Measurements from ENCODE around the gene WDR33. TPM values are rescaled to one million over a fixed set of nuclear protein-coding genes. Genes with fewer than 3 reads are reported as not detected.
A peak's percentile ranks its signal among the peaks of the same experiment; 100 is the strongest.

The WDR33 gene
- total RNA-seq, 2 experiments from 2014 or later: 59.8 to 61.5 TPM

DNA sequence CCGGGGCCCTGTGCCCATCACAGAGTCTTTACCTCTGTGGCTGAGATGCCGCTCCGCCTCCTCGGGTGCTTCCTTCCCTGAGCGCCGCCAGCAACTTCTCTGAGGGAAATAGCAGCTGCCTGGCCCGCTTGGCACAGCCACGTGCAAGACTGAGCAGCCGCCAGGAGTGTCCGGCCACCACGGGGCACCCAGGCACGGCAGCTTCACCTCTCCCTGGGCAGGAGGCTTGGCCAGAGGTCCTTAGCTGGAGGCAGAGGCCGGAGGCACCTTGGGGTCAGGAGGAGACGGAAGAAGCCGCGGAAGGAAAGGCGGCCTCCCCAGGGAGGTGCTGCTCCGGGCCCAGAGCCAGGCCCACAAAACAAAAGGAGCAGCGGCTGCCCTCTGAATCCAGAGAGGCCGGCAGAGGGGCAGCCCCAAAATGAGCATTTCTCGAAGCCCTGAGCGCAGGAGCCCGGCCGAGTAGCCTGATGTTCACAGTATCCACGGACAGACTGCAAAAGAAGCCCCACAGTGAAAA, 129.6 kb downstream of the WDR33 start:
- Mint-ChIP-seq H3K9me3 (no peaks in the 10 kb centered on the region), H3K36me3 (ENCODE audit: low read depth) (no peaks in the 10 kb centered on the region), H3K27me3 (peaks cover 27% of the 10 kb centered on the region), H3K27ac (no peak overlapping the region), H3K4me1 (ENCODE audit: low read depth) (peaks cover 4% of the 10 kb centered on the region), H3K4me3 (no peak overlapping the region)
- intact Hi-C loops (cut with DNase I, micrococcal nuclease): no loop called here
- Histone ChIP-seq H3K27ac (ENCODE audit: low read depth in 1 of 2, low read length in 2 of 2) (no peak overlapping the region), H3K9me3 (ENCODE audit: control insufficient read depth in 1 of 2, insufficient read depth in 1 of 2, low read length in 2 of 2) (no peaks in the 10 kb centered on the region), H3K27me3 (ENCODE audit: control insufficient read depth in 1 of 2, insufficient read depth in 2 of 2, low read length in 2 of 2) (peaks cover 4 to 5% of the 10 kb centered on the region in 2 experiments), H3K4me1 (ENCODE audit: insufficient read depth, low read length) (peaks cover 4% of the 10 kb centered on the region), H3K4me3 (ENCODE audit: low read length) (no peak overlapping the region), H3K36me3 (ENCODE audit: insufficient read depth, low read length) (no peaks in the 10 kb centered on the region)
- ChIA-PET CTCF (no interaction called here), POLR2A (no interaction called here)
- TF ChIP-seq, protein P1, sequence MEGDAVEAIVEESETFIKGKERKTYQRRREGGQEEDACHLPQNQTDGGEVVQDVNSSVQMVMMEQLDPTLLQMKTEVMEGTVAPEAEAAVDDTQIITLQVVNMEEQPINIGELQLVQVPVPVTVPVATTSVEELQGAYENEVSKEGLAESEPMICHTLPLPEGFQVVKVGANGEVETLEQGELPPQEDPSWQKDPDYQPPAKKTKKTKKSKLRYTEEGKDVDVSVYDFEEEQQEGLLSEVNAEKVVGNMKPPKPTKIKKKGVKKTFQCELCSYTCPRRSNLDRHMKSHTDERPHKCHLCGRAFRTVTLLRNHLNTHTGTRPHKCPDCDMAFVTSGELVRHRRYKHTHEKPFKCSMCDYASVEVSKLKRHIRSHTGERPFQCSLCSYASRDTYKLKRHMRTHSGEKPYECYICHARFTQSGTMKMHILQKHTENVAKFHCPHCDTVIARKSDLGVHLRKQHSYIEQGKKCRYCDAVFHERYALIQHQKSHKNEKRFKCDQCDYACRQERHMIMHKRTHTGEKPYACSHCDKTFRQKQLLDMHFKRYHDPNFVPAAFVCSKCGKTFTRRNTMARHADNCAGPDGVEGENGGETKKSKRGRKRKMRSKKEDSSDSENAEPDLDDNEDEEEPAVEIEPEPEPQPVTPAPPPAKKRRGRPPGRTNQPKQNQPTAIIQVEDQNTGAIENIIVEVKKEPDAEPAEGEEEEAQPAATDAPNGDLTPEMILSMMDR (IDR thresholded peaks at IDR 0.05): no peak
- peak in 1 of 14 experiments; percentile 11 for DNase-seq
- ATAC-seq (ENCODE audit: poor library complexity): peak; percentile 37

DNA sequence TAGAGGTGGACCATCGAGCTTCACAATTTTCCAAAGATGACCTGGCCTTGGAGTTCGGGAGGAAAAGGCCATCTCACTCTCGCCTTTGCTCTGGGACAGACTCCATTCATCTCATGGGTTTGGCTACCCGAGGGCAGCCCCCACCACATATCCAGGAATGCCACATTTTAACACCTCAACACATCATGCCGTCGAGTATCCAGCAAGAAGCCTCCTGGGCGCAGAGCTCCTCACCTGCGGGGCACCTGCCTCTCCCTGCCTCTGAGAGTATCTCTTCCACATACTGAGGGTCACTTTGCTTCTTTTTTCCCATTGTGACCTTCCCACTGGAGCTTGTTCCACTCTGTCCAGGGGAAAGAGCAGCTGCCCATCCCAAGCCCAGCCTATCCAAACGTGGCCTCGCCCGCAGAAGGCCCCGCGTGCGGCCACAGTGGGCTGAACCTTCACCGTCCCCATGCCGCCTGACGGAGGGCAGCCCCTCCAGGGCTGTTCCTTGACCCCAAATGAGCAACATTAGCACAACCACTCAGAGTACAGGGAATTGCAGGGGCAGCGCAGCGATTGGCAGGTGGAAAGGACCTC, 130.2 kb downstream of the WDR33 start:
- peaks cover 32% of the 10 kb centered on the region for H3K27me3 Mint-ChIP-seq

DNA sequence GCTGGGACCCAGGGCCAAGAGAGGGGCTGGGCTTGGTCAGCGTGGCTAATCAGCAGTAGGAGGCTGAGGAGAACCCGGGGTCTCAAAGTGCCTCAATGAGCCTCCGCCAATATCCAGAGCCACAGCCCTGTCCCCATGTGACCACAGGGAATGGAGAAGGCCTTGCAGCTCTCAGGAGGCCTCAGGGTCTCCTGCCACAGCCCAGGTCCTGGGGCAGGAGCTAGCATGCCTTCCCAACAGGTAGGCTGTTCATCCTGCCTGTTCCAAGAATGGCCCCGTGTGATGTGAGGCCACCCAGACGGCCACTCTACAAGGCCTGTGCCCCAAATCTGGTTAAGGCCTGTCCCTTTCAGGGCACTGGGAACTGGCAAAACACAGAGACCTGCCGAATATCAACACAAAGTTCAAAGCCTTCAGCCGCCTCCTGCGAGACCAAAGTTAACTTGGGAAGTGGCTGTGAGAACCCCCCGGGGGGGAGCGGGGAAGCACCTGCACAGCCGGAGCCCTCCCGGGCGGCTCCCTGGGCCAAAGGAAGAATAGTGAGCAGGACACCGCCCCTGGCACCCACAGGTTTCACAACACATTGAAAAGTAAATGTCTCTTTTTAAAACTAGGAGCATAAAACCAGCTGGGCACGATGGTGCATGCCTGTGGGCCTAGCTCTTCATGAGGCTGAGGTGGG, 131.2 kb downstream of the WDR33 start:
- Mint-ChIP-seq H3K4me3 (no peak overlapping the region), H3K9me3 (no peaks in the 10 kb centered on the region), H3K27me3 (peaks cover 35% of the 10 kb centered on the region), H3K4me1 (ENCODE audit: low read depth) (peaks cover 9% of the 10 kb centered on the region), H3K36me3 (ENCODE audit: low read depth) (no peaks in the 10 kb centered on the region), H3K27ac (no peak overlapping the region)
- H3K36me3 ChIP-seq (ENCODE audit: insufficient read depth, low read length): no peaks in the 10 kb centered on the region
- no peaks in the 10 kb centered on the region for H3K9me3 ChIP-seq (ENCODE audit: control insufficient read depth in 1 of 2, insufficient read depth in 1 of 2, low read length in 2 of 2)
- POLR2A ChIA-PET: interaction anchor here (0.7 to 1.2 kb wide), 2 partner anchors 22 to 293 kb away, joined by 3 read pairs; partner anchors contain the start of gene SFT2D3
- no peak overlapping the region for H3K4me3 ChIP-seq (ENCODE audit: low read length)
- H3K4me1 ChIP-seq (ENCODE audit: insufficient read depth, low read length): peaks cover 10% of the 10 kb centered on the region
- TF ChIP-seq, protein P1 (IDR thresholded peaks at IDR 0.05): no peak
- peaks cover 15 to 16% of the 10 kb centered on the region in 2 experiments for H3K27me3 ChIP-seq (ENCODE audit: control insufficient read depth in 1 of 2, insufficient read depth in 2 of 2, low read length in 2 of 2)
- CTCF ChIA-PET: no interaction called here
- H3K27ac ChIP-seq (ENCODE audit: low read depth in 1 of 2, low read length in 2 of 2): no peak overlapping the region
- DNase-seq: peak in 1 of 14 experiments; percentile 7
- intact Hi-C loops (cut with DNase I, micrococcal nuclease): no loop called here
- no peak for ATAC-seq (ENCODE audit: poor library complexity)

More for the DNA sequence above, 130.2 kb downstream of the WDR33 start:
- Histone ChIP-seq H3K27ac (ENCODE audit: low read depth in 1 of 2, low read length in 2 of 2) (no peak overlapping the region), H3K4me3 (ENCODE audit: low read length) (no peak overlapping the region), H3K4me1 (ENCODE audit: insufficient read depth, low read length) (peaks cover 4% of the 10 kb centered on the region), H3K36me3 (ENCODE audit: insufficient read depth, low read length) (no peaks in the 10 kb centered on the region), H3K9me3 (ENCODE audit: control insufficient read depth in 1 of 2, insufficient read depth in 1 of 2, low read length in 2 of 2) (no peaks in the 10 kb centered on the region), H3K27me3 (ENCODE audit: control insufficient read depth in 1 of 2, insufficient read depth in 2 of 2, low read length in 2 of 2) (peaks cover 10 to 11% of the 10 kb centered on the region in 2 experiments)
- no peak for ATAC-seq (ENCODE audit: poor library complexity)
- intact Hi-C loops (cut with DNase I, micrococcal nuclease): no loop called here
- peak in 1 of 14 experiments; percentile 2 for DNase-seq
- ChIA-PET CTCF (no interaction called here), POLR2A (interaction anchor here (1.2 kb wide), 1 partner anchor 21 kb away, joined by 3 read pairs; the partner anchor contains the start of gene SFT2D3)
- Mint-ChIP-seq H3K36me3 (ENCODE audit: low read depth) (no peaks in the 10 kb centered on the region), H3K4me1 (ENCODE audit: low read depth) (peaks cover 7% of the 10 kb centered on the region), H3K27ac (no peak overlapping the region), H3K4me3 (no peak overlapping the region), H3K9me3 (no peaks in the 10 kb centered on the region)
- TF ChIP-seq, protein P1 (IDR thresholded peaks at IDR 0.05): no peak
